OCI-LY3 (cell line): ENCODE results near the gene KRTAP10-4.
"Not testable (repeated sequence)": the region's sequence is repeated elsewhere in the genome, so short reads cannot be mapped to it uniquely, and the experiment has no call there.

Experiments used
- H2AFZ ChIP-seq: fragments of 200-600, 300-600 bp; shearing (Covaris generic); 2 replicates; pipeline ENCODE4 v1.6.0; 2014; ENCODE audit warnings: antibody characterized with exemption, low read depth, low read length
- H3K27ac ChIP-seq: fragments of 200-600, 300-600 bp; sonication (generic); 2 replicates; pipeline ENCODE4 v1.5.1; 2014; ENCODE audit warnings: mild to moderate bottlenecking, low read length, moderate library complexity, mixed read lengths
- H3K27me3 ChIP-seq: fragments of 200-600, 300-600 bp; sonication (generic); 2 replicates; pipeline ENCODE4 v1.6.1; 2014; ENCODE audit warnings: low read depth, low read length, mixed read lengths
- H3K36me3 ChIP-seq: fragments of 200-600, 300-600 bp; sonication (generic); replicated peaks from 2 replicates; pipeline ENCODE3; 2014; ENCODE audit warnings: low read depth, low read length, mixed read lengths
- H3K4me1 ChIP-seq: fragments of 300-600, 200-600 bp; sonication (generic); 2 replicates; pipeline ENCODE4 v1.6.1; 2014; ENCODE audit warnings: low read length, mixed read lengths
- H3K4me2 ChIP-seq: fragments of 200-600, 300-600 bp; sonication (generic); 2 replicates; pipeline ENCODE4 v1.6.1; 2014; ENCODE audit warnings: low read length, mixed read lengths
- H3K4me3 ChIP-seq: fragments of 300-600, 200-600 bp; sonication (generic); 2 replicates; pipeline ENCODE4 v1.5.1; 2014; ENCODE audit warnings: antibody characterized with exemption, mild to moderate bottlenecking, low read length, moderate library complexity
- H3K79me2 ChIP-seq: fragments of 300-600, 200-600 bp; shearing (Covaris generic); 2 replicates; pipeline ENCODE4 v1.6.1; 2014; ENCODE audit warnings: mild to moderate bottlenecking, low read length, mixed read lengths
- H3K9ac ChIP-seq: fragments of 300-600, 200-600 bp; shearing (Covaris generic); 2 replicates; pipeline ENCODE4 v1.6.0; 2014; ENCODE audit warnings: mild to moderate bottlenecking, low read length, moderate library complexity
- H3K9me3 ChIP-seq: fragments of 200-600, 300-600 bp; shearing (Covaris generic); 2 replicates; pipeline ENCODE4 v1.6.1; 2014; ENCODE audit warnings: low read length, mixed read lengths; ENCODE audit not compliant: insufficient read depth
- H4K20me1 ChIP-seq: fragments of 200-600, 300-600 bp; sonication (generic); 2 replicates; pipeline ENCODE4 v1.6.1; 2016; ENCODE audit warnings: low read length, mixed read lengths; ENCODE audit not compliant: insufficient read depth
- CTCF ChIP-seq: fragments of 200-600, 300-600 bp; sonication (generic); IDR thresholded peaks from 2 replicates; pipeline ENCODE4 v1.5.1; 2014; ENCODE audit warnings: antibody characterized with exemption, low read length, low read depth
- EZH2phosphoT487 ChIP-seq: fragments of 200-600 bp; shearing (Covaris generic); IDR thresholded peaks from 2 replicates; pipeline ENCODE4 v1.6.1; 2018; ENCODE audit warnings: antibody characterized with exemption, mixed run types, low read depth

Gene KRTAP10-4

GRCh38 chr21:44579833-44580144 is 6.3 kb downstream of the KRTAP10-4 start:
- H3K4me2 ChIP-seq: no peak overlapping the region

GRCh38 chr21:44580231-44580821 is 6.8 kb downstream of the KRTAP10-4 start, which contains the start of gene KRTAP10-5:
KRTAP10-5 (minus strand) TSS chr21:44580604; CDS start chr21:44580578, 26 bp downstream.
- H3K4me2 ChIP-seq, H3K27me3 ChIP-seq, H3K4me3 ChIP-seq, H4K20me1 ChIP-seq, H2AFZ ChIP-seq, H3K9ac ChIP-seq, H3K9me3 ChIP-seq, H3K79me2 ChIP-seq, H3K36me3 ChIP-seq, H3K27ac ChIP-seq: not testable (repeated sequence)
- H3K4me1 ChIP-seq: peaks cover 10% of the 10 kb centered on the region

More at GRCh38 chr21:44579833-44580144, 6.3 kb downstream of the KRTAP10-4 start:
- Histone ChIP-seq H3K79me2 (no peaks in the 10 kb centered on the region), H3K9me3 (no peaks in the 10 kb centered on the region), H3K9ac (no peak overlapping the region), H3K4me1 (peaks cover 10% of the 10 kb centered on the region), H3K27me3 (0 out of 2 replicates have a peak, but pooled peaks cover 3% of the 10 kb centered on the region), H3K36me3 (no peaks in the 10 kb centered on the region), H2AFZ (no peak overlapping the region), H3K4me3 (no peak overlapping the region), H3K27ac (no peak overlapping the region), H4K20me1 (no peaks in the 10 kb centered on the region)
- TF ChIP-seq EZH2phosphoT487: no peak
- TF ChIP-seq CTCF: no peak

GRCh38 chr21:44581158-44581557 is 7.6 kb downstream of the KRTAP10-4 start:
- no peak overlapping the region for H3K27ac ChIP-seq
- H4K20me1 ChIP-seq: no peaks in the 10 kb centered on the region
- no peak overlapping the region for H3K4me3 ChIP-seq
- H3K36me3 ChIP-seq: no peaks in the 10 kb centered on the region
- TF ChIP-seq CTCF (no peak), EZH2phosphoT487 (no peak)
- no peaks in the 10 kb centered on the region for H3K9me3 ChIP-seq
- no peaks in the 10 kb centered on the region for H3K79me2 ChIP-seq
- no peak overlapping the region for H2AFZ ChIP-seq
- peaks cover 10% of the 10 kb centered on the region for H3K4me1 ChIP-seq
- peaks cover 9% of the 10 kb centered on the region; the same call in 1 of the 2 replicates for H3K27me3 ChIP-seq
- H3K9ac ChIP-seq: no peak overlapping the region
- no peak overlapping the region for H3K4me2 ChIP-seq

- Histone ChIP-seq H3K4me3 (no peak overlapping the region), H3K9ac (no peak overlapping the region), H4K20me1 (no peaks in the 10 kb centered on the region), H3K4me1 (peaks cover 10% of the 10 kb centered on the region), H3K27ac (no peak overlapping the region), H3K9me3 (no peaks in the 10 kb centered on the region), H3K79me2 (no peaks in the 10 kb centered on the region), H3K27me3 (peaks cover 9% of the 10 kb centered on the region; the same call in 1 of the 2 replicates), H3K4me2 (no peak overlapping the region), H2AFZ (no peak overlapping the region), H3K36me3 (no peaks in the 10 kb centered on the region)
- TF ChIP-seq CTCF (no peak), EZH2phosphoT487 (no peak)
Measured at GRCh38 chr21:44582055-44582454, 8.5 kb downstream of the KRTAP10-4 start.
